ENCODE measurements around the gene B4GALT5.

The B4GALT5 gene

GRCh38 chr20:49657118-49657901 lies 56.4 kb downstream of the B4GALT5 start:
- H3K4me1 ChIP-seq (ENCODE audit: insufficient read depth, poor library complexity, severe bottlenecking), result no peaks in the 10 kb centered on the region
- no peaks in the 10 kb centered on the region for H3K9me3 ChIP-seq (ENCODE audit: severe bottlenecking)
- no peak overlapping the region for H3K4me3 ChIP-seq (ENCODE audit: severe bottlenecking)
- no peak for DNase-seq (ENCODE audit: low spot score)
- ATAC-seq (ENCODE audit: low read depth), result no peak
- TF ChIP-seq CTCF (IDR thresholded peaks at IDR 0.05; ENCODE audit: poor library complexity, severe bottlenecking), result no peak
- no peaks in the 10 kb centered on the region for H3K27me3 ChIP-seq (ENCODE audit: insufficient read depth, poor library complexity, severe bottlenecking)
- no peak overlapping the region for H3K27ac ChIP-seq (ENCODE audit: poor library complexity, severe bottlenecking)
- H3K36me3 ChIP-seq (ENCODE audit: low read depth), result peaks cover 49% of the 10 kb centered on the region

GRCh38 chr20:49656304-49656703 lies 57.4 kb downstream of the B4GALT5 start:
- DNase-seq (ENCODE audit: low spot score) (no peak), ATAC-seq (ENCODE audit: low read depth) (peak; percentile 33; the same call in 1 of the 3 replicates)
- no peaks in the 10 kb centered on the region for H3K27me3 ChIP-seq (ENCODE audit: insufficient read depth, poor library complexity, severe bottlenecking)
- H3K27ac ChIP-seq (ENCODE audit: poor library complexity, severe bottlenecking), result no peak overlapping the region
- TF ChIP-seq CTCF (IDR thresholded peaks at IDR 0.05; ENCODE audit: poor library complexity, severe bottlenecking), result no peak
- H3K9me3 ChIP-seq (ENCODE audit: severe bottlenecking), result no peaks in the 10 kb centered on the region
- no peak overlapping the region for H3K4me3 ChIP-seq (ENCODE audit: severe bottlenecking)
- H3K36me3 ChIP-seq (ENCODE audit: low read depth), result peaks cover 58% of the 10 kb centered on the region
- H3K4me1 ChIP-seq (ENCODE audit: insufficient read depth, poor library complexity, severe bottlenecking), result no peaks in the 10 kb centered on the region

GRCh38 chr20:49653925-49654434 lies 59.7 kb downstream of the B4GALT5 start:
- Histone ChIP-seq H3K36me3 (ENCODE audit: low read depth) (peaks cover 76% of the 10 kb centered on the region), H3K27me3 (ENCODE audit: insufficient read depth, poor library complexity, severe bottlenecking) (no peaks in the 10 kb centered on the region), H3K4me1 (ENCODE audit: insufficient read depth, poor library complexity, severe bottlenecking) (no peaks in the 10 kb centered on the region), H3K9me3 (ENCODE audit: severe bottlenecking) (no peaks in the 10 kb centered on the region), H3K27ac (ENCODE audit: poor library complexity, severe bottlenecking) (no peak overlapping the region), H3K4me3 (ENCODE audit: severe bottlenecking) (no peak overlapping the region)
- no peak for TF ChIP-seq CTCF (IDR thresholded peaks at IDR 0.05; ENCODE audit: poor library complexity, severe bottlenecking)
- no peak for ATAC-seq (ENCODE audit: low read depth)
- DNase-seq (ENCODE audit: low spot score), result no peak

- no peak for DNase-seq (ENCODE audit: low spot score)
- Histone ChIP-seq H3K27ac (ENCODE audit: poor library complexity, severe bottlenecking) (no peak overlapping the region), H3K4me1 (ENCODE audit: insufficient read depth, poor library complexity, severe bottlenecking) (peaks cover 3% of the 10 kb centered on the region), H3K27me3 (ENCODE audit: insufficient read depth, poor library complexity, severe bottlenecking) (no peaks in the 10 kb centered on the region), H3K4me3 (ENCODE audit: severe bottlenecking) (no peak overlapping the region), H3K9me3 (ENCODE audit: severe bottlenecking) (no peaks in the 10 kb centered on the region), H3K36me3 (ENCODE audit: low read depth) (peaks cover 93% of the 10 kb centered on the region)
- no peak for TF ChIP-seq CTCF (IDR thresholded peaks at IDR 0.05; ENCODE audit: poor library complexity, severe bottlenecking)
- no peak for ATAC-seq (ENCODE audit: low read depth)
Measured at GRCh38 chr20:49649672-49650071, 64.0 kb downstream of the B4GALT5 start.

GRCh38 chr20:49647550-49647949 lies 66.1 kb downstream of the B4GALT5 start:
- Histone ChIP-seq H3K36me3 (ENCODE audit: low read depth) (peaks cover 90% of the 10 kb centered on the region), H3K27me3 (ENCODE audit: insufficient read depth, poor library complexity, severe bottlenecking) (no peaks in the 10 kb centered on the region), H3K9me3 (ENCODE audit: severe bottlenecking) (no peaks in the 10 kb centered on the region), H3K4me1 (ENCODE audit: insufficient read depth, poor library complexity, severe bottlenecking) (peaks cover 3% of the 10 kb centered on the region), H3K27ac (ENCODE audit: poor library complexity, severe bottlenecking) (no peak overlapping the region), H3K4me3 (ENCODE audit: severe bottlenecking) (no peak overlapping the region)
- ATAC-seq (ENCODE audit: low read depth) (peak; percentile 23; the same call in 1 of the 3 replicates), DNase-seq (ENCODE audit: low spot score) (no peak)
- TF ChIP-seq CTCF (IDR thresholded peaks at IDR 0.05; ENCODE audit: poor library complexity, severe bottlenecking), result no peak
